Fibroblast of lung (primary cell): ENCODE data around the gene TRPM5. TPM values are rescaled to one million over a fixed set of nuclear protein-coding genes. Genes with fewer than 3 reads are reported as not detected.

Experiments
- DNase-seq, 2 donors: peaks; one replicate each; pipeline versions ENCODE4 v3.0.0 to v3.0.0-alpha.2; 2010; ENCODE audit warnings: low read depth in 2 of 2
- H2AFZ ChIP-seq: 2 replicates; pipeline ENCODE4 v1.5.1; 2012; ENCODE audit warnings: low read length, control low read depth, inconsistent platforms
- H3K27ac ChIP-seq: 2 replicates; pipeline ENCODE4 v1.5.1; 2011; ENCODE audit warnings: low read length, control low read depth; ENCODE audit not compliant: insufficient read depth
- H3K27me3 ChIP-seq: 2 replicates; pipeline ENCODE4 v1.5.1; 2011; ENCODE audit warnings: mild to moderate bottlenecking, low read length; ENCODE audit not compliant: control insufficient read depth, insufficient read depth
- H3K36me3 ChIP-seq: 2 replicates; pipeline ENCODE4 v1.5.1; 2011; ENCODE audit warnings: low read length; ENCODE audit not compliant: control insufficient read depth, insufficient read depth
- H3K4me1 ChIP-seq: 2 replicates; pipeline ENCODE4 v1.5.1; 2011; ENCODE audit warnings: low read length; ENCODE audit not compliant: control insufficient read depth, insufficient read depth; ENCODE audit errors: extremely low read depth
- H3K4me2 ChIP-seq: 2 replicates; pipeline ENCODE4 v1.5.1; 2011; ENCODE audit warnings: low read length, control low read depth; ENCODE audit not compliant: insufficient read depth; ENCODE audit errors: extremely low read depth
- H3K4me3 ChIP-seq, 4 experiments: fragments of 200-600 bp in 1 of 4; sonication (generic) in 1 of 4; replicated peaks in 1 of 4; 2 replicates each; pipeline ENCODE4 v1.5.1; 2011 to 2016; ENCODE audit warnings: low read length in 4 of 4, low read depth in 3 of 4, mild to moderate bottlenecking in 3 of 4, control low read depth in 2 of 4, inconsistent platforms in 1 of 4, mixed read lengths in 1 of 4; ENCODE audit not compliant: insufficient read depth in 1 of 4; ENCODE audit errors: control extremely low read depth in 1 of 4
- H3K79me2 ChIP-seq: 2 replicates; pipeline ENCODE4 v1.5.1; 2012; ENCODE audit warnings: mild to moderate bottlenecking, low read length, inconsistent platforms; ENCODE audit not compliant: control insufficient read depth, insufficient read depth
- H3K9ac ChIP-seq: 2 replicates; pipeline ENCODE4 v1.5.1; 2011; ENCODE audit warnings: mild to moderate bottlenecking, low read length, control low read depth; ENCODE audit not compliant: insufficient read depth
- H3K9me3 ChIP-seq: 2 replicates; pipeline ENCODE4 v1.5.1; 2012; ENCODE audit warnings: low read depth, low read length; ENCODE audit not compliant: control insufficient read depth, insufficient read depth
- H4K20me1 ChIP-seq: 2 replicates; pipeline ENCODE4 v1.5.1; 2011; ENCODE audit warnings: low read length; ENCODE audit not compliant: control insufficient read depth, insufficient read depth; ENCODE audit errors: extremely low read depth
- CTCF ChIP-seq, 2 donors: IDR thresholded peaks in 1 of 2; conservative IDR thresholded peaks in 1 of 2; 1 replicate in 1 of 2; 2 replicates in 1 of 2; pipeline ENCODE4 v1.5.1; 2011 to 2012; ENCODE audit warnings: low read length in 2 of 2, control low read depth in 1 of 2, inconsistent platforms in 1 of 2, low read depth in 1 of 2, mild to moderate bottlenecking in 1 of 2
- EZH2 ChIP-seq: IDR thresholded peaks from 2 replicates; pipeline ENCODE4 v1.5.1; 2012; ENCODE audit warnings: low read length, control low read depth, mild to moderate bottlenecking; ENCODE audit errors: missing control alignments
- polyA plus RNA-seq, 2 donors: library from polyadenylated mRNA; depleted of rRNA in 1 of 2; stranded (reverse) in 1 of 2; unstranded in 1 of 2; fragments of >200 nt; gene quantifications; 2 replicates each; pipeline ENCODE4 v1.2.1, GENCODE V29; 2011 to 2012; ENCODE audit warnings: missing spikeins in 1 of 2
- total RNA-seq: library from RNA; depleted of rRNA; stranded (reverse); fragments of >200 nt; gene quantifications from 2 replicates; pipeline ENCODE4 v1.2.1, GENCODE V29; 2014

The TRPM5 gene
- total and polyA plus RNA-seq, 2 donors (not counting 1 experiment from before 2014, with no cell fraction given): not detected

DNA sequence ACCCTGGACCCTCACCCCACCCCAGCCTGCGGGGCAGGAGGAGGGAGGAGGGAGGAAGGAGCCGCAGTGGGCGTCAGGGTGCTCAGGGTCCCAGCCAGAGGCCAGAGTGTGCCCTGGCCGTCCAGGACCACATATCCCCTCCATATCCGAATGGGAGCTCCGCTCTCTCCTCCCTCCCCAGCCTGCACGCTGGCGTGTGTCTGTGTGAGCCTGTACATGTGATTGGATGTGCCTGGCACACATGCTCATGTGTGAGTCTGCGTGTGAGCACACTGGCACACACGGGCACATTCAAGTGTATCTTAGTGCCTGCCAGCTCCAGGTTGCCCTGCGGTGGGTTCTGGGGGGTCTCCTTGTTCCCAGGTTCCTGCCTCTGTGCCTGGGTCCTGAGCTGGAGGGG is 35.6 kb downstream of the TRPM5 start:
- H3K36me3 ChIP-seq: no peaks in the 10 kb centered on the region

GRCh38 chr11:2406878-2407410 is 37.4 kb downstream of the TRPM5 start:
- Histone ChIP-seq H3K36me3 (peaks cover 14% of the 10 kb centered on the region), H3K9ac (no peak overlapping the region), H3K9me3 (no peaks in the 10 kb centered on the region), H3K27me3 (peaks cover 5% of the 10 kb centered on the region), H3K27ac (no peak overlapping the region), H3K4me3 (no peak overlapping the region), H4K20me1 (no peaks in the 10 kb centered on the region), H3K4me1 (peaks cover 4% of the 10 kb centered on the region), H2AFZ (no peak overlapping the region), H3K4me2 (no peak overlapping the region), H3K79me2 (peaks cover 7% of the 10 kb centered on the region)
- no peak for TF ChIP-seq EZH2
- TF ChIP-seq CTCF (conservative IDR thresholded peaks at IDR 0.05 in 1 of 2, IDR thresholded peaks at IDR 0.05 in 1 of 2; ENCODE audit: low read depth in 1 of 2, low read length in 2 of 2): no peak
- no peak for DNase-seq

More for the DNA sequence above, 35.6 kb downstream of the TRPM5 start:
- H3K4me3 ChIP-seq: no peak overlapping the region
- TF ChIP-seq EZH2 (no peak), CTCF (conservative IDR thresholded peaks at IDR 0.05 in 1 of 2, IDR thresholded peaks at IDR 0.05 in 1 of 2; ENCODE audit: low read depth in 1 of 2, low read length in 2 of 2) (no peak)
- H3K9ac ChIP-seq: no peak overlapping the region
- no peaks in the 10 kb centered on the region for H3K79me2 ChIP-seq
- H4K20me1 ChIP-seq: no peaks in the 10 kb centered on the region
- H3K27ac ChIP-seq: no peak overlapping the region
- H3K27me3 ChIP-seq: peaks cover 5% of the 10 kb centered on the region
- H3K9me3 ChIP-seq: no peaks in the 10 kb centered on the region
- H2AFZ ChIP-seq: no peak overlapping the region
- H3K4me2 ChIP-seq: no peak overlapping the region
- no peaks in the 10 kb centered on the region for H3K4me1 ChIP-seq
- DNase-seq: no peak

GRCh38 chr11:2406451-2406850 is 37.9 kb downstream of the TRPM5 start:
- Histone ChIP-seq H3K4me1 (peaks cover 8% of the 10 kb centered on the region), H3K9ac (no peak overlapping the region), H2AFZ (no peak overlapping the region), H3K4me3 (no peak overlapping the region), H3K27me3 (peaks cover 5% of the 10 kb centered on the region), H4K20me1 (no peaks in the 10 kb centered on the region), H3K79me2 (peaks cover 11% of the 10 kb centered on the region), H3K4me2 (no peak overlapping the region), H3K27ac (no peak overlapping the region), H3K36me3 (peaks cover 15% of the 10 kb centered on the region), H3K9me3 (no peaks in the 10 kb centered on the region)
- TF ChIP-seq EZH2: no peak
- no peak for TF ChIP-seq CTCF (conservative IDR thresholded peaks at IDR 0.05 in 1 of 2, IDR thresholded peaks at IDR 0.05 in 1 of 2; ENCODE audit: low read depth in 1 of 2, low read length in 2 of 2)
- no peak for DNase-seq
